DMS 273 treated with DMSO at 0.1 percent for 48 hours (cell line): ENCODE measurements around the gene TMEM156.
"Not testable (repeated sequence)": the region's sequence is repeated elsewhere in the genome, so short reads cannot be mapped to it uniquely, and the experiment has no call there.

Experiments used
- DNase-seq: peaks from one replicate; lab custom pipeline; 2025; lab: John Stamatoyannopoulos, UW

Gene TMEM156

DNA sequence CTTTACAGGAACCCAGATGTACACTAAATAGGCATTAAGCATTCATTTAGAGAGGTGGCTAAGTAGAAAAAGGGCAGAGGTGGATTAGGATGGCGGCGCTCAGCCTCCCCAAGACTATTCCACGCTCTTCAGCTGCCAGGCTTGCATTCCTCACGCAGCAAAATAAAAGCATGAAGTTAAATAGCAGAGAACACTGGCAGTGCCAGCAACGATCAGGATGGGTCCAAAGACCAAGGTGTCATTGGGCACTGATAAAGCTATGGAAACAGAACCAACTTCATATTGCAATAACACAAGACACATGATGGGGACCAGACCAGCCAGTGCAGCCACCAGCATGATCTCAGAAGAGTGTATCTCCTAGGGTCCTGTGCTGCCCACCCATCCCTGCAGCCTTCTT is 42.0 kb downstream of the TMEM156 start:
- DNase-seq, result no peak

- DNase-seq, result no peak
These were observed 42.7 kb downstream of the TMEM156 start for GRCh38 chr4:38989487-38989886.

GRCh38 chr4:38988353-38988752 is 43.9 kb downstream of the TMEM156 start:
- not testable (repeated sequence) for DNase-seq

DNA sequence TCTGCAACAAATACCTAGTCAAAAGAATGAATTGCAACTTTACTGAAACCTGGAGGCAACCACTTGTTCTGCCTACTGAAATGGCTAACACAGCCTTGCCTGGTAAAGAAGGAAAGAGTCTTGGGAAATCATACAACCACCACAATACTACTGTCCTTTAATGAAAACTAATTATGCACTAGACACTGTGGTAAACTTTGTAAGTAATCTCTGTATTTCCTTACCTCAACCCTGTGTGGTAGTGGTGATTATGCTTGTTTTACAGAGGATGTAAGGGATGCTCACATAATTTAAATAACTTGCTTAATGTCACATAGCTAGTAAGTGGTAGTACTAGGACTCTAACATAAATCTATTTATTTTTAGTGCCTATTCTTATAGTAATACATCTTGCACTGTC is 44.7 kb downstream of the TMEM156 start:
- no peak for DNase-seq

DNA sequence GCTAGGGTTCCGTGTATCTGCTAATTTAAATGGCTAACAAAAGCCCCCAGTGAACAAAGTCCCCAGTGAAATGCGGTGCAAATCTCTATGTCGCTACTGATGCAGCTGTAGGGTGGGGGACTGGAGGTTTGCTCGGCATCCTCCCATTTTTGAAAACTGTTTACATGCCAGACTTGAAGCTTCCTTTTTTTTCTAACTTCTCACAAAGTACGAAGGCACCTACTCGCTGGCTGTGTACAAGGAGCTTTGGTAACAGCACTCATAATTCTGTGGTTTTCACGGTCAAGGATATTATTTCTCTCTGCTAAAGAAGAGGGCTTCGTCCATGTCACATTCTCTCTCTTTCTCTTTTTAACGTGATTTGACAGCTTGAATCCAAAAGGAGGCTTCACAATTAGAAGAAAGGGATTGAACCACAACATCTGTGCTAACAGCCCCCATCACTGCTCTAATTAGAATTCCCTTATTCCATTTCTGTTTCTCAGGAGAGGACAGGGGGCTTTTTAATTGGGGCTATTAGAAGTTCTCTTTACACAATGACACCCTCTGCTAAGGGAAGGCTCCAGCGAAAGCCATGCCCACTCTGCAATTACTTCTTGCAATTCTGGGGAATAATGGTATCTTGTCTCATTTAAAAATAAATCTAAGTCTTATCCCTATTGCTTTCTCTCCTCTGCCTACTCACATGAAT is 46.7 kb downstream of the TMEM156 start:
- DNase-seq, result no peak

DNA sequence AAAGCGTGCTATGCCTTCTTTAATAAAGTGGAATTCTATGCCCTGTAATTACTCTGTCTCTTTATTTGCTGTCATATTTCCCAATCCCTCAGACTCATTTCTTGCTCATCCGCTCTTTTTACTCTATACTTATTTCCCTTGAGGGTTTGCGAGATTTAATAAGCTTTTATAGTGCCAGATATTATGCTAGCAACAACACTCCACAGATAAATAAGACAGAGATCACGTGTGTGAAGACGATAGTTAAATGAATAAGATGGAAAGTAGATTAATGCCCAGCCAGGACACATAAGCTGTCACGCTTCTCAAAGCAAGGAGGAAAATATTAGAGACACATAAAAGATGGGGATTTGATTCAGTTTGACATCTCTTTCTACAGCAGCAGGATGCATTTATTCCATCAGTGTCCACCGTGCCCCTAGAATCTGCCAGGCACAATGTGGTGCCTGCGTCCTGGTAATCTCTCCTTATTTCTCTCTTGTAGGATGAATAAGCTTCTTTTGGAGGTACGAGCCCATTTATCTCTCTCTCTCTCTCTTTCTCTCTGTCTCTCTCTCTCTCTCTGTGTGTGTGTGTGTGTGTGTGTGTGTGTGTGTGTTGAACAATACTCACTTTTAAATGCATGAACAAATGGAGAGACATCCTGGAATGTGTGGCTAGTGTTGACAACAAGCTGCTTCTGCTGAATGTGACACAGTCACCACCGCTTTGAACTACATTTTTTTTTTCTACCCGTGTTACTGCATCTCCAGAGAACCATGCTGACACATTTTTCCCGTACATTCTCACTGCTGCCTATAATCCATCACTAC is 48.2 kb downstream of the TMEM156 start:
- DNase-seq, result no peak

- no peak for DNase-seq
These were observed 48.9 kb downstream of the TMEM156 start for GRCh38 chr4:38983291-38983690.

DNA sequence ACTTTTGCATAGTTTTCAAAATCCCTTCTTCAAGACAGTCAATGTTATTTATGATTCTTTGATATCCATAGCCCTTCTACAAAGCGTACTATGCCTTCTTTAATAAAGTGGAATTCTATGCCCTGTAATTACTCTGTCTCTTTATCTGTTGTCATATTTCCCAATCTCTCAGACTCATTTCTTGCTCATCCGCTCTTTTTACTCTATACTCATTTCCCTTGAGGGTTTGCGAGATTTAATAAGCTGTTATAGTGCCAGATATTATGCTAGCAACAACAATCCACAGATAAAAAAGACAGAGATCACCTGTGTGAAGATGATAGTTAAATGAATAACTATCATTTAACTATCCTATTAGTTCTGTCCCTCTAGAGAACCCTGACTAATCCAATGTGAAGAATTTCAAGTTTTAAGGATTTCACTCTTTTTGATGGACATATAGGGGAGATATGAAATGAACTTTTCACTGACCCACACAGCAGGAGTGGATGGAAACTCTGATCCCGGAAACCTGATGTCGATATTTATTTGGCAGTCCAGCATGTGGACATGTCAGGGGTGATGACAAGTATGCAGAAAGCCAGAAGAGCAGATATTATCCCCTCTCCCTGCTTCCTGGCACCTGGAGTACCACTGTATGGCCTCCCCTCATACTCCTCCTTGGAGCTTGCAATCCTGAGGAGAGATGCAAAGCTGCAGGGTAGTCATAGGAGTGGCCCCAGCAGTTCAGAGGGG is 49.7 kb downstream of the TMEM156 start:
- DNase-seq, result no peak

- DNase-seq, result no peak
These were observed 51.1 kb downstream of the TMEM156 start for GRCh38 chr4:38980903-38981676.

DNA sequence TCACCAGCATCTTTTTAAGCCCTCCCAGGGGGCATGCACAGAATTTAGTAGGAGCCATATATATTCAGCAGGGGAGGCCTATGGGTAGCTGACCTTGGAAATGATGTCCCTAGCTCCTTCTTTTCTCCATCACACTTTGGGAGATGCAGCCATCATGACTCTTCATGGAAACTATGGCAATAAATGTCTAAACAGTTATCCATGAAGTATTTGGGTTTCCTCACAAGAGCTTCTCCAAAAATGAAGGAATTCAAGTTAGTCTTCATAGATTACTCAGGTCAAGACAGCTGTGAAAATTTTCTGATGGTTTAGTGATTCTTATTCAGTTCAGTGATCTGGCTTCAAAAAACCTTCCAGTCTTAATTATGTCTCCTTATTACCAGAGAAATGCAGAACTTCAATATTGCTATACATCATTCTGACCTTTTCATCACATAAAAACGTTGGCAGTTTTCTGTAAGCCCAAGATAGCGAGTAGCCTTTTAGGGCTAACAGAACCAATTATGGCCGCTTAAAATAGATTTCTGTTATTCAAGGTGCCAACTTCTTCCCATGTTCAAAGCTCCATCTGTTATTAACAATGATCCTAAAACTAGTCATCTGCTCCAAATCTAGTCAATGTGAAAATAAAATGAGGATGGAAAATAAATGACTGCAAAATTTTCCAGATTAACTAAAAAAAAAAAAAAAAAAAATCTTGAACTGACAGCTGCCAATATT is 52.5 kb downstream of the TMEM156 start:
- DNase-seq, result no peak

DNA sequence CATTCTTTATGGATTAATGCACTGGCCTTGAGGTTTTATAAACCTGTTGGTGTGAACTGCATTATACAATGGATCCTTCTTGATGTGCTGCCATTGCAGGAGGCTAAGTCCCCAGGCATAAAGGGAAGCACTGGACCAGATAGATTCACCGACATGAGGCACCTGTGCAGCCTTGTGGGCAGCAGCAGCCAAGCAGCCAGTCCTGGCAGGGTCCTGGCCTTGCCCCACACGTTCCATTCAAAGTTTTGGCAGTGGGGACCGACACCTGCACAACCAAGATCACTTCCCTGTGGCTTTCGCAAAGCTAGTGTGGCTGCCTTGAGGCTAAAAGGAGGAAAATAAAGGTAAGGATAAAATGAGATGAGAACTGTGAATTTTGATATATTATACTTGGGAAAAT is 53.1 kb downstream of the TMEM156 start:
- DNase-seq, result no peak

DNA sequence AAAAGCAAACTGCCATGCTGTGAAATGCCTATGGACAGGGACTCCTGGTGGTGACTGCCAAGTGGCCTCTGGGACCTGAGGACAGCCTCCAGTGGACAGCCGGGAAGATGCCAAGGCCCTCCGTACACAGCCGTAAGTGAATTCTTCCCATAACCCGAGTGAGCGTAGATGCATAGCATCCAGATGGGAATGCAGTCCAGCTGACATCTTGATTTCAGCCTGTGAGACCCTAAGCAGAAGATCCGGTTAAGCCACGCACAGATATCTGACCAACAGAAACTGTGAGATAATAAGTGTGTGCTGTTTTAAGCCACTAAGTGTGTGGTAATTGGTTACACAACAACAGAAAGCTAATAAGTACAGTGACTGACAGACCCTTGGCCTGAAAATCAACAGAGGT is 55.9 kb downstream of the TMEM156 start:
- DNase-seq, result no peak

DNA sequence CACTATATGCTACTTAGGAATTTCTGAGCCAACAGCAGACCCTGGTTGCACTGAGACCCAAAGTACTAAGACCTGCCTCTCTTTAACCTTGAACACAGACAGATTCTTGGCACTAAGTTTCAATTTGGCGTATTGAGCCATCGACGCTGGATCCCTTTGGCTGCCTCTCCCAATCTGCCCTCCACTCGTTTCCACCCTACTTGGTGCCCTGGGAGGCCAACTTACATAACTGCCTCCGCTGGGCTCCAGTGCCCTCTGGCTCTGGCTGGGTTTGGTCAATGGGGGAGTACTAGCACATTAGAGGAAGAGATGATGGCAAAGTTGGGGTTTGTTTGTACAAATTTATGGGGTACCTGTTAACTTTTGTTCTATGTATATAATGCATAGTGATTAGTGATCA is 63.5 kb downstream of the TMEM156 start:
- no peak for DNase-seq

DNA sequence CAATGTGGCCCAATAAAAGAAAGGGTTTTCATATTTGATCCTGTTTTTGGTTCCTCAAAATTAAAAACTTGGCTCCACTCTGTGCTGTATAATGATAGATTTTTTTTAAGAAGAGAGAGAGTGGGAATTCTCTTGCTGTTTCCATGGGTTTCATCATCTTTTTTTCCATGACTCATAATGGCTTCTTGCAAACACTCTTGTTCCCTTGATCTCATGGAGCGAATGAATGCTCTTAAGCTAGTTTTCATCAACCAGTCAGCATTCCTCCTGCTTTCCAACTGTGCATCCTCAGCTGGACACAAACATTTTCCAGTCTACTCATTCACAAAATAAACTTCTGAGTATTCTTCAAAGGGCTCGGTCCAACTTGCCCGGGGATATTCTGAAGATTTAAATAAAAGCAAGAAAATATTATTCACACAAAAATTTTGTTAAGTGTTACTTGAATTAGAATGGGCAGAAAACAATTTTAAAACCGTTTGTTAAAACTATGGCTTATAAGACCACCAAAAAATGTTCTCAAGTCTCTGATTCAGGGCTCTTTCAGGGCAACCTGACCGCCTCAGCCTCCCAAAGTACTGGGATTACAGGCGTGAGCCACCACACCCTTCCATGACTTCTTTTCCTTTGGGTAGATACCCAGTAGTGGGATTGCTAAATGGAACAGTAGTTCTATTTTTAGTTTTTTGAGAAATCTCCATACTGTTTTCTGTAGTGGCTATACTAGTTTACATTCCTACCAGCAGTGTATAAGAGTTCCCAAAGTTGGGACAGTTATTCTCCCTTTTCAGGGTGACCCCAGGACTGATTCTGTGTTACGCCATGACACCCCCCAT is 64.7 kb downstream of the TMEM156 start:
- no peak for DNase-seq

DNA sequence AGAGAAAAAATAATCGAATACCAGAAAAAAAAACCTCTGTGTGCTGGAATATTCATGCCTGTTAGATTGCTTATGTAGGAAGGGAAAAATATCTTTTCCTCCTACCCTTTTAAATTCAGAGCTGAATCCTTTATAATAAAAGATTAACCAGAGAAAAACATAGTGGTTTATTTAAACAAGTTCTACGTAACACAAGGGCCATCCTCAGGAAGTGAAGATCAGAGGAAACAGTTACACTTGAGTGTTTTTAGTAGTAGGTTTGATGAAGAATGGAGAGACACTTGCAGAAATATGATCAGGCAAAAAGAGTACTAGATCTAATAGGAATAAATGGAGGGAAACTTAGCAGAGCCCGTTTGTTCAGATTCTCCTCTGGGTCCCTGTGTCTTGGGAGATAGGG is 66.3 kb downstream of the TMEM156 start:
- DNase-seq, result no peak

DNA sequence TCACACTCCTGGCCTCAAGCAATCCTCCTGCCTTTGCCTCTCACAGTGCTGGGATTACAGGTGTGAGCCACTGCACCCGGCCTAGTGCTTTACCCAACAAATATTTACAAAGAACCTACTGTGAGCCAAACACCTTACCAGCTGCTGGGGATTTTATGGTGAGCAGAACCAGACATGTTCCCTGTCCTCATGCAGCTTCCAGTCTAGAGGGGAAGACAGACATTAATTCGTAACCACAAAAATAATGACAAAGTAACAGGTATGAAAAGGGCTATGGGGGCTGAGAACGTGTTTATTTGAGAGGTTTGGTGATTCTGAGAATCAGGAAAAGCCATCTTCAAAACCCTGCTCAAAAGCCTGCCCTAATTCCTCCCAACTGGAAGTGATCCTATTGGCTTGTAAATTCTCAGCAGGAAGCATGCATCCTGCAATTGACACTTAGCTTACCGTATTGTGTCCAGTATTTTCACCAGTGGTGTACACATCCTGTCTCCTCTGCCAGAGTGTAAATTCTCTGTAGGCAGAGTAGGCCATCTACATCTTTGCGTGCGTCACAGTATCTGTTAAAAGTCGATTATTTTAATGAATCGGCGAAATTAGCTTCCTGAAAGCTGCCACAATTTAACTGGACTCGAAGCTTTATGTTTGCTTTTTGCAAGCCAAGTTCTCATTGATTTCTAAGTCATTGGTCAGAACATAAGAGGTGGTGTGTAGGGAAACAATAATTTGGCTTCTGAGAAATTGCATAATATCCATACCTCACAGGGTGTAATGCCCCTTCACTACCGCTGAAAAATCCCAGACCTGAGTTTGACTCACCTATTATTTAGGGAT is 67.0 kb downstream of the TMEM156 start:
- no peak for DNase-seq

DNA sequence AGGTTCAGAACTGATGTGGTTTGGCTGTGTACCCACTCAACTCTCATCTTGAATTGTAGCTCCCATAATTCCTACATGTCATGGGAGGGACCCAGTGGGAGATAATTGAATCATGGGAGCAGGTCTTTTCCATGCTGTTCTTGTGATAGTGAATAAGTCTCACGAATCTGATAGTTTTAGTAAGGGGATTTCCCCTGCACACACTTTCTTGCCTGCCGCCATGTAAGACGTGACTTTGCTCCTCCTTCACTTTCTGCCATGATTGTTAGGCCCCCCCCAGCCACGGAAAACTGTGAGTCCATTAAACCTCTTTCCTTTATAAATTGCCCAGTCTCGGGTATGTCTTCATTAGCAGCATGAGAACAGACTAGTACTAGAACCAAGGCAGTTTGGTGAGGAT is 73.0 kb downstream of the TMEM156 start:
- DNase-seq, result not testable (repeated sequence)

DNA sequence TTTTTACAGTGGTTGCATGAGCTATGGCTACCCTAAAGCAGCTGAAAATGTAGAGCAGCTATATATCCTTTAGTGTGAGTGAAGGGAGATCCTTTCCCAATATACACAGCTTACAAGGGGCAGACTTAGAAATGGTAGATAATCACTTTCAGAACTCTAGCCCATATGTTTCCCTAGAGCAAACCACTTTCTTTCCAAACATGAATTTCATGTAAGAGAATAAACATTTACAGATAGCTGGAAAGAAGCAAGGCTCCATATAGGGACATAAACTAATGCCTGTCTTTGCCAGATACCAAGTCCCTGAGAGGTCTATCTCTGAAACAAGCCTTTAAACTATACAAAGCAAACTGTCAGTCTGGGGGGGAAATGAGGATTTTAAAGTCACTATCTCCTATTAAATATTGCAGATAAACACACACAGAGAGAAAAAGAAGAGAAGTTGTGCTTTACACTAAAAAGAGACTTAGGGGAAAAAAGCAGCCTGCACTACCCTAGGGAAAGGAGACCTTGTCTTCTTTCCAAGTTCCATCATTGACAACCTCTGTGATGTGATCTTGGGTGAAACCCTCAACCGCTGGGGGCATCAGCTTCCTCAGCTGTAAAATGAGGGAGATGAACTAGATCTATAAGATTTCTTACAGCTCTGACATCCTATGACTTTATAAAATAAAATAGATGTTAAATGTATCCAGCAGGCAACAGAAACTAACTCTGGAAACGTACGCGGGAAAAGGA is 73.6 kb downstream of the TMEM156 start:
- no peak for DNase-seq

- DNase-seq, result no peak
These were observed 74.3 kb downstream of the TMEM156 start for GRCh38 chr4:38957893-38958292.
